ENCODE data around the gene P2RY14.

GRCh38 chr3:151285940-151286339, 7.6 kb upstream of the P2RY14 start:
- TF ChIP-seq, protein P1, sequence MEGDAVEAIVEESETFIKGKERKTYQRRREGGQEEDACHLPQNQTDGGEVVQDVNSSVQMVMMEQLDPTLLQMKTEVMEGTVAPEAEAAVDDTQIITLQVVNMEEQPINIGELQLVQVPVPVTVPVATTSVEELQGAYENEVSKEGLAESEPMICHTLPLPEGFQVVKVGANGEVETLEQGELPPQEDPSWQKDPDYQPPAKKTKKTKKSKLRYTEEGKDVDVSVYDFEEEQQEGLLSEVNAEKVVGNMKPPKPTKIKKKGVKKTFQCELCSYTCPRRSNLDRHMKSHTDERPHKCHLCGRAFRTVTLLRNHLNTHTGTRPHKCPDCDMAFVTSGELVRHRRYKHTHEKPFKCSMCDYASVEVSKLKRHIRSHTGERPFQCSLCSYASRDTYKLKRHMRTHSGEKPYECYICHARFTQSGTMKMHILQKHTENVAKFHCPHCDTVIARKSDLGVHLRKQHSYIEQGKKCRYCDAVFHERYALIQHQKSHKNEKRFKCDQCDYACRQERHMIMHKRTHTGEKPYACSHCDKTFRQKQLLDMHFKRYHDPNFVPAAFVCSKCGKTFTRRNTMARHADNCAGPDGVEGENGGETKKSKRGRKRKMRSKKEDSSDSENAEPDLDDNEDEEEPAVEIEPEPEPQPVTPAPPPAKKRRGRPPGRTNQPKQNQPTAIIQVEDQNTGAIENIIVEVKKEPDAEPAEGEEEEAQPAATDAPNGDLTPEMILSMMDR (IDR thresholded peaks at IDR 0.05) = no peak
- no peak for TF ChIP-seq POLR2A (IDR thresholded peaks at IDR 0.05)
